ENCODE data around the gene ARMC3. TPM values are rescaled to one million over a fixed set of nuclear protein-coding genes. Genes with fewer than 3 reads are reported as not detected.

ARMC3 gene
- total and polyA plus RNA-seq, 12 donors = 0.17 TPM; not detected in 11

GRCh38 chr10:22942437-22942836 lies 14.6 kb downstream of the ARMC3 start:
- no peak for DNase-seq
- no peaks in the 10 kb centered on the region for H3K27me3 ChIP-seq
- H3K36me3 ChIP-seq (replicated peaks in 1 of 2) = no peaks in the 10 kb centered on the region
- H3K9me3 ChIP-seq (replicated peaks in 1 of 3) = no peaks in the 10 kb centered on the region
- H3K4me3 ChIP-seq = no peak overlapping the region
- no peaks in the 10 kb centered on the region for H3K4me1 ChIP-seq (replicated peaks in 1 of 2)
- H3K27ac ChIP-seq = no peak overlapping the region
- no peak for TF ChIP-seq CTCF (IDR thresholded peaks at IDR 0.05)
- WGBS, 4 donors = 50 to 93% (median 74%) methylated on average over 1 of the region's 1 CpG
- intact Hi-C loops (cut with DNase I) = no loop called here

- Histone ChIP-seq H3K27me3 (no peaks in the 10 kb centered on the region), H3K4me3 (no peak overlapping the region), H3K9me3 (replicated peaks in 1 of 3) (peaks cover 0 to 7% (median 0%) of the 10 kb centered on the region in 3 donors), H3K36me3 (replicated peaks in 1 of 2) (no peaks in the 10 kb centered on the region), H3K4me1 (replicated peaks in 1 of 2) (no peaks in the 10 kb centered on the region), H3K27ac (no peak overlapping the region)
- TF ChIP-seq POLR2A (IDR thresholded peaks at IDR 0.05) = no peak
- no peak for TF ChIP-seq CTCF (IDR thresholded peaks at IDR 0.05)
- WGBS, 4 donors = 88 to 98% (median 90%) methylated on average over 2 of the region's 2 CpGs
- no peak for DNase-seq
- intact Hi-C loops (cut with DNase I) = no loop called here
Measured at GRCh38 chr10:22945934-22946673, 18.3 kb downstream of the ARMC3 start.

GRCh38 chr10:22954970-22955369 lies 27.1 kb downstream of the ARMC3 start:
- intact Hi-C loops (cut with DNase I) = no loop called here
- no peak overlapping the region for H3K4me3 ChIP-seq
- no peaks in the 10 kb centered on the region for H3K4me1 ChIP-seq (replicated peaks in 1 of 2)
- no peaks in the 10 kb centered on the region for H3K36me3 ChIP-seq (replicated peaks in 1 of 2)
- WGBS, 4 donors = 64 to 77% (median 72%) methylated on average over 3 of the region's 3 CpGs
- no peaks in the 10 kb centered on the region for H3K27me3 ChIP-seq
- no peak for DNase-seq
- H3K27ac ChIP-seq = no peak overlapping the region
- TF ChIP-seq CTCF (IDR thresholded peaks at IDR 0.05) = no peak
- no peak for TF ChIP-seq POLR2A (IDR thresholded peaks at IDR 0.05)
- no peaks in the 10 kb centered on the region for H3K9me3 ChIP-seq (replicated peaks in 1 of 3)

GRCh38 chr10:22958338-22958737 lies 30.5 kb downstream of the ARMC3 start:
- no peak for DNase-seq
- H3K9me3 ChIP-seq (replicated peaks in 1 of 3) = no peaks in the 10 kb centered on the region

More at GRCh38 chr10:22958338-22958737, 30.5 kb downstream of the ARMC3 start:
- Histone ChIP-seq H3K4me3 (no peak overlapping the region), H3K4me1 (replicated peaks in 1 of 2) (no peaks in the 10 kb centered on the region), H3K27me3 (no peaks in the 10 kb centered on the region), H3K27ac (no peak overlapping the region), H3K36me3 (replicated peaks in 1 of 2) (no peaks in the 10 kb centered on the region)
- 55 to 66% (median 56%) methylated on average over 2 of the region's 2 CpGs for WGBS, 4 donors
- no peak for TF ChIP-seq POLR2A (IDR thresholded peaks at IDR 0.05)
- no peak for TF ChIP-seq CTCF (IDR thresholded peaks at IDR 0.05)
- intact Hi-C loops (cut with DNase I) = no loop called here

Measured in adrenal gland (tissue), 12 donors.